Sigmoid colon (tissue), 7 donors: ENCODE measurements around the gene CD302. TPM values are rescaled to one million over a fixed set of nuclear protein-coding genes. Genes with fewer than 3 reads are reported as not detected.

Experiments
- DNase-seq: peaks from one replicate; pipeline ENCODE4 v3.0.0-alpha.2; 2019
- H3K27ac ChIP-seq, 4 donors: fragments of 200-600 bp; sonication (generic); one replicate each; pipeline ENCODE4 v1.5.1; 2016 to 2019; ENCODE audit warnings: mild to moderate bottlenecking in 1 of 4
- H3K27me3 ChIP-seq, 3 donors: fragments of 200-600 bp; sonication (generic); one replicate each; pipeline ENCODE4 v1.5.1; 2019; ENCODE audit warnings: mild to moderate bottlenecking in 1 of 3
- H3K36me3 ChIP-seq, 4 donors: fragments of 200-600 bp; sonication (generic); one replicate each; pipeline ENCODE4 v1.5.1; 2016 to 2019
- H3K4me1 ChIP-seq, 4 donors: fragments of 200-600 bp; sonication (generic); one replicate each; pipeline ENCODE4 v1.5.1; 2017 to 2019
- H3K4me3 ChIP-seq, 4 donors: fragments of 200-600 bp; sonication (generic); one replicate each; pipeline ENCODE4 v1.5.1; 2017 to 2019; ENCODE audit warnings: mild to moderate bottlenecking in 2 of 4, moderate library complexity in 1 of 4
- H3K9me3 ChIP-seq, 4 donors: fragments of 200-600 bp in 3 of 4; sonication (generic) in 3 of 4; one replicate each; pipeline versions ENCODE4 v1.5.1 to v1.6.1; 2013 to 2019
- EP300 ChIP-seq, 4 donors: sonication (generic); formaldehyde crosslinking; IDR thresholded peaks; one replicate each; pipeline ENCODE4 v1.6.1; 2017; ENCODE audit warnings: antibody characterized with exemption in 4 of 4
- POLR2A ChIP-seq, 2 donors: fragments of 450-650 bp; IDR thresholded peaks; one replicate each; pipeline ENCODE4 v1.6.1; 2016; ENCODE audit warnings: antibody characterized with exemption in 2 of 2, mild to moderate bottlenecking in 2 of 2, moderate library complexity in 2 of 2
- POLR2AphosphoS5 ChIP-seq, 4 donors: sonication (generic); formaldehyde crosslinking; IDR thresholded peaks; one replicate each; pipeline ENCODE4 v1.6.1; 2017; ENCODE audit warnings: antibody characterized with exemption in 4 of 4
- WGBS, 2 donors: extraction: QIAGEN DNeasy Blood & Tissue Kit; methylation state at CpG; one replicate each; pipeline ENCODE4 v1.1.7; 2013; 5-methylcytosine and 5-hydroxymethylcytosine counted together
- intact Hi-C: fragments of 100-400 bp; cut with DNase I; formaldehyde crosslinking; loops from one replicate; pipeline ENCODE4 v1.15.1; 2023
- polyA plus RNA-seq, 3 donors: library from polyadenylated mRNA; stranded (reverse); fragments of 200-250 nt; gene quantifications; one replicate each; pipeline ENCODE4 v1.2.3, GENCODE V29; 2013
- total RNA-seq, 4 donors: library from RNA; depleted of rRNA; stranded (reverse); fragments of >200 nt; gene quantifications; one replicate each; pipeline ENCODE4 v1.1.0, GENCODE V29; 2016
- TF ChIP-seq, protein P1 (sequence below), 4 experiments: fragments of 450-650 bp in 3 of 4; fragments of 200-600 bp in 1 of 4; IDR thresholded peaks; one replicate each; pipeline ENCODE4 v1.5.1; 2016 to 2019; ENCODE audit warnings: antibody characterized with exemption in 4 of 4, mild to moderate bottlenecking in 3 of 4, moderate library complexity in 2 of 4
- donor health status: healthy with polysubstance abuse.
- donor health status: Bipolar disorder and iron deficiency.
- donor health status: healthy.

Gene CD302
- total and polyA plus RNA-seq, 7 donors, result 9.0 to 67.6 (median 42.4) TPM

GRCh38 chr2:159720676-159721075 lies 77.3 kb downstream of the CD302 start:
- Histone ChIP-seq H3K9me3 (no peaks in the 10 kb centered on the region), H3K4me1 (peaks cover 0 to 69% (median 51%) of the 10 kb centered on the region in 4 donors), H3K4me3 (no peak overlapping the region), H3K27ac (no peak overlapping the region), H3K36me3 (peaks cover 0 to 37% (median 0%) of the 10 kb centered on the region in 4 donors), H3K27me3 (no peaks in the 10 kb centered on the region)
- 94 to 97% methylated on average over 10 of the region's 10 CpGs for WGBS, 2 donors
- TF ChIP-seq, protein P1, sequence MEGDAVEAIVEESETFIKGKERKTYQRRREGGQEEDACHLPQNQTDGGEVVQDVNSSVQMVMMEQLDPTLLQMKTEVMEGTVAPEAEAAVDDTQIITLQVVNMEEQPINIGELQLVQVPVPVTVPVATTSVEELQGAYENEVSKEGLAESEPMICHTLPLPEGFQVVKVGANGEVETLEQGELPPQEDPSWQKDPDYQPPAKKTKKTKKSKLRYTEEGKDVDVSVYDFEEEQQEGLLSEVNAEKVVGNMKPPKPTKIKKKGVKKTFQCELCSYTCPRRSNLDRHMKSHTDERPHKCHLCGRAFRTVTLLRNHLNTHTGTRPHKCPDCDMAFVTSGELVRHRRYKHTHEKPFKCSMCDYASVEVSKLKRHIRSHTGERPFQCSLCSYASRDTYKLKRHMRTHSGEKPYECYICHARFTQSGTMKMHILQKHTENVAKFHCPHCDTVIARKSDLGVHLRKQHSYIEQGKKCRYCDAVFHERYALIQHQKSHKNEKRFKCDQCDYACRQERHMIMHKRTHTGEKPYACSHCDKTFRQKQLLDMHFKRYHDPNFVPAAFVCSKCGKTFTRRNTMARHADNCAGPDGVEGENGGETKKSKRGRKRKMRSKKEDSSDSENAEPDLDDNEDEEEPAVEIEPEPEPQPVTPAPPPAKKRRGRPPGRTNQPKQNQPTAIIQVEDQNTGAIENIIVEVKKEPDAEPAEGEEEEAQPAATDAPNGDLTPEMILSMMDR (IDR thresholded peaks at IDR 0.05), result no peak
- TF ChIP-seq POLR2A (IDR thresholded peaks at IDR 0.05), result no peak
- TF ChIP-seq EP300 (IDR thresholded peaks at IDR 0.05), result no peak
- no peak for TF ChIP-seq POLR2AphosphoS5 (IDR thresholded peaks at IDR 0.05)
- intact Hi-C loops, result no loop called here
- no peak for DNase-seq

Other genes with a start within 250 kb of the CD302 start
- gene BAZ2B, start 181.7 kb downstream of the CD302 start, total RNA-seq, result 100 to 1,000 TPM; 105 to 156 (median 145) TPM
- gene BAZ2B, start 181.7 kb downstream of the CD302 start, polyA plus RNA-seq, result 10 to 100 TPM in 1 of 3 donors, 1 to 10 TPM in 2; 7.6 to 18.4 (median 9.0) TPM
- 100 to 1,000 TPM in 2 of 4 donors, 10 to 100 TPM in 2; 89.9 to 112 (median 103) TPM for gene MARCHF7, start 85.7 kb downstream of the CD302 start, total RNA-seq
- gene MARCHF7, start 85.7 kb downstream of the CD302 start, polyA plus RNA-seq, result 10 to 100 TPM; 21.0 to 35.5 (median 28.2) TPM
- gene LY75, start 106.5 kb upstream of the CD302 start, total RNA-seq, result 1 to 10 TPM in 3 of 4 donors, under 1 TPM in 1; 0.66 to 1.9 (median 1.3) TPM
- 10 to 100 TPM in 2 of 3 donors, 1 to 10 TPM in 1; 8.4 to 20.2 (median 13.9) TPM for gene LY75, start 106.5 kb upstream of the CD302 start, polyA plus RNA-seq